HCT116 (cell line): ENCODE results near the gene C5orf24. TPM values are rescaled to one million over a fixed set of nuclear protein-coding genes. Genes with fewer than 3 reads are reported as not detected.

Experiments
- ATAC-seq: fragments of 200-7000 bp; cut with Tn5 transposase; 2 replicates; pipeline ENCODE4 v1.9.1; 2020; ENCODE audit warnings: mild to moderate bottlenecking, moderate library complexity
- BruUV-seq: library from RNA; stranded (reverse); fragments of 400-500 nt; replicated peaks from 2 replicates; lab custom pipeline; 2021; lab: Mats Ljungman, UMichigan
- CTCF ChIA-PET: fragments of 300-600 bp; sonication (Branson Sonifier 250); formaldehyde crosslinking; loops from one replicate; lab custom pipeline; 2021; ENCODE audit warnings: antibody characterized with exemption; lab: Charles Lee
- POLR2A ChIA-PET: fragments of 300-600, 350-600 bp; sonication (Branson Sonifier 250); formaldehyde crosslinking; loops from one replicate; lab custom pipeline; 2021; ENCODE audit warnings: antibody characterized with exemption; lab: Charles Lee
- RAD21 ChIA-PET, 2 experiments: fragments of 300-600 bp; sonication (Branson Sonifier 250); formaldehyde crosslinking; loops; one replicate each; lab custom pipeline; 2023; ENCODE audit warnings: low total read pairs in 2 of 2; ENCODE audit not compliant: uncharacterized antibody in 2 of 2, unreplicated experiment in 2 of 2, low non-redundant PET in 1 of 2; lab: Charles Lee
- DNase-seq: peaks from one replicate; pipeline ENCODE4 v3.0.0-alpha.2; 2010; ENCODE audit warnings: low read depth, low spot score
- H2AFZ ChIP-seq: fragments of 200-600 bp; shearing (Covaris generic), sonication (generic); 2 replicates; pipeline ENCODE4 v1.6.1; 2017; ENCODE audit warnings: low read depth, mixed run types, mixed read lengths, antibody characterized with exemption, low read length; ENCODE audit not compliant: poor library complexity, severe bottlenecking
- H3K27ac ChIP-seq: 2 replicates; pipeline ENCODE4 v1.5.1; 2012; ENCODE audit warnings: low read depth, low read length
- H3K27me3 ChIP-seq: fragments of 200-600 bp; sonication (generic); 2 replicates; pipeline ENCODE4 v1.6.1; 2016; ENCODE audit warnings: mixed run types, low read length, mixed read lengths; ENCODE audit not compliant: insufficient read depth
- H3K36me3 ChIP-seq, 2 experiments: fragments of 200-500 bp in 1 of 2; fragments of 200-600 bp in 1 of 2; sonication (Bioruptor generic) in 1 of 2; sonication (generic) in 1 of 2; 2 replicates each; pipeline versions ENCODE4 v1.5.1 to v1.6.1; 2014 to 2016; ENCODE audit warnings: low read length in 2 of 2, inconsistent platforms in 1 of 2, mixed read lengths in 1 of 2, mixed run types in 1 of 2; ENCODE audit not compliant: insufficient read depth in 2 of 2, control insufficient read depth in 1 of 2
- H3K4me1 ChIP-seq, 2 experiments: fragments of 200-600 bp in 1 of 2; sonication (generic) in 1 of 2; 2 replicates each; pipeline versions ENCODE4 v1.5.1 to v1.6.1; 2012 to 2017; ENCODE audit warnings: low read length in 2 of 2, inconsistent platforms in 1 of 2, mild to moderate bottlenecking in 1 of 2, mixed read lengths in 1 of 2, mixed run types in 1 of 2, moderate library complexity in 1 of 2; ENCODE audit not compliant: insufficient read depth in 2 of 2, control insufficient read depth in 1 of 2
- H3K4me2 ChIP-seq: fragments of 200-600 bp; sonication (generic); 2 replicates; pipeline ENCODE4 v1.6.1; 2017; ENCODE audit warnings: mixed run types, low read length, mixed read lengths
- H3K4me3 ChIP-seq, 2 experiments: fragments of 200-600 bp in 1 of 2; sonication (generic) in 1 of 2; replicated peaks in 1 of 2; 2 replicates each; pipeline ENCODE4 v1.5.1; 2011 to 2016; ENCODE audit warnings: low read length in 2 of 2, control low read depth in 1 of 2, low read depth in 1 of 2, mild to moderate bottlenecking in 1 of 2, mixed read lengths in 1 of 2, mixed run types in 1 of 2
- H3K79me2 ChIP-seq: fragments of 200-600 bp; sonication (generic); 2 replicates; pipeline ENCODE4 v1.6.1; 2017; ENCODE audit warnings: mild to moderate bottlenecking, mixed run types, low read length, moderate library complexity, mixed read lengths; ENCODE audit not compliant: insufficient read depth
- H3K9ac ChIP-seq: fragments of 200-600 bp; sonication (generic); 2 replicates; pipeline ENCODE4 v1.6.1; 2016; ENCODE audit warnings: low read length, mixed read lengths
- H3K9me2 ChIP-seq: fragments of 200-600 bp; sonication (generic), shearing (Covaris generic); 2 replicates; pipeline ENCODE4 v1.6.1; 2017; ENCODE audit warnings: mixed run types, mild to moderate bottlenecking, moderate library complexity; ENCODE audit not compliant: insufficient read depth
- H3K9me3 ChIP-seq, 2 experiments: fragments of 200-500 bp in 1 of 2; fragments of 200-600 bp in 1 of 2; sonication (Bioruptor generic) in 1 of 2; sonication (generic) in 1 of 2; 2 replicates each; pipeline ENCODE4 v1.6.1; 2014 to 2017; ENCODE audit warnings: low read length in 2 of 2, mixed read lengths in 2 of 2, inconsistent platforms in 1 of 2, low read depth in 1 of 2, mild to moderate bottlenecking in 1 of 2, mixed run types in 1 of 2, moderate library complexity in 1 of 2; ENCODE audit not compliant: control insufficient read depth in 1 of 2, insufficient read depth in 1 of 2
- H4K20me1 ChIP-seq: fragments of 200-600 bp; sonication (generic), shearing (Covaris generic); 2 replicates; pipeline ENCODE4 v1.6.1; 2017; ENCODE audit warnings: mixed run types, mild to moderate bottlenecking, moderate library complexity; ENCODE audit not compliant: insufficient read depth
- CBX3 ChIP-seq: IDR thresholded peaks from 2 replicates; pipeline ENCODE4 v1.6.1; 2012; ENCODE audit warnings: low read depth
- EGR1 ChIP-seq: IDR thresholded peaks from 2 replicates; pipeline ENCODE4 v1.6.1; 2012; ENCODE audit warnings: low read depth
- EZH2 ChIP-seq: fragments of 200-600 bp; sonication (generic); IDR thresholded peaks from 2 replicates; pipeline ENCODE4 v1.6.1; 2017; ENCODE audit warnings: antibody characterized with exemption, mixed run types
- JUND ChIP-seq: IDR thresholded peaks from 2 replicates; pipeline ENCODE4 v1.6.1; 2012
- POLR2A ChIP-seq: IDR thresholded peaks from 2 replicates; pipeline ENCODE4 v1.7.0; 2011; ENCODE audit warnings: borderline replicate concordance; ENCODE audit not compliant: insufficient read depth, insufficient read length; ENCODE audit errors: extremely low read depth
- POLR2AphosphoS5 ChIP-seq: IDR thresholded peaks from 2 replicates; pipeline ENCODE4 v1.6.1; 2011; ENCODE audit warnings: mild to moderate bottlenecking, low read depth, low read length, moderate library complexity
- SIN3A ChIP-seq: IDR thresholded peaks from 2 replicates; pipeline ENCODE4 v1.6.1; 2012; ENCODE audit warnings: low read depth
- SP1 ChIP-seq: IDR thresholded peaks from 2 replicates; pipeline ENCODE4 v1.6.1; 2012; ENCODE audit warnings: low read depth
- YY1 ChIP-seq: IDR thresholded peaks from 2 replicates; pipeline ENCODE4 v1.6.1; 2011; ENCODE audit warnings: low read length, low read depth, moderate library complexity, mild to moderate bottlenecking; ENCODE audit not compliant: insufficient replicate concordance; ENCODE audit errors: extremely low read depth
- ZFX ChIP-seq: fragments of 450-650 bp; IDR thresholded peaks from 2 replicates; pipeline ENCODE4 v1.6.1; 2017
- intact Hi-C: fragments of 100-400 bp; cut with micrococcal nuclease; formaldehyde crosslinking; loops from 2 replicates; pipeline ENCODE4 v1.10.0; 2022
- total RNA-seq: library from RNA; stranded (reverse); gene quantifications from one replicate; pipeline ENCODE4 v1.2.1, GENCODE V29; 2021; ENCODE audit not compliant: unreplicated experiment
- TF ChIP-seq, protein P1 (sequence below): IDR thresholded peaks from 2 replicates; pipeline ENCODE4 v1.6.1; 2012
- TF ChIP-seq, protein P2 (sequence below): IDR thresholded peaks from 2 replicates; pipeline ENCODE4 v1.6.1; 2012; ENCODE audit warnings: low read depth
- TF ChIP-seq, protein P3 (sequence below), 3 experiments: fragments of 200-600 bp in 1 of 3; sonication (generic) in 1 of 3; IDR thresholded peaks in 2 of 3; conservative IDR thresholded peaks in 1 of 3; 2 replicates each; pipeline ENCODE4 v1.5.1; 2012 to 2017; ENCODE audit warnings: low read depth in 2 of 3, low read length in 2 of 3, antibody characterized with exemption in 1 of 3, borderline replicate concordance in 1 of 3, control low read depth in 1 of 3, mild to moderate bottlenecking in 1 of 3, mixed read lengths in 1 of 3, mixed run types in 1 of 3, moderate library complexity in 1 of 3; ENCODE audit not compliant: insufficient read depth in 1 of 3
- TF ChIP-seq, protein P4 (sequence below): IDR thresholded peaks from 2 replicates; pipeline ENCODE4 v1.6.1; 2011; ENCODE audit warnings: mild to moderate bottlenecking, low read length, moderate library complexity; ENCODE audit not compliant: insufficient replicate concordance; ENCODE audit errors: extremely low read depth
- TF ChIP-seq, protein P5 (sequence below): IDR thresholded peaks from 2 replicates; pipeline ENCODE4 v1.6.1; 2012

C5orf24 gene
- total RNA-seq, 1 experiment from 2014 or later: 46.9 TPM

DNA sequence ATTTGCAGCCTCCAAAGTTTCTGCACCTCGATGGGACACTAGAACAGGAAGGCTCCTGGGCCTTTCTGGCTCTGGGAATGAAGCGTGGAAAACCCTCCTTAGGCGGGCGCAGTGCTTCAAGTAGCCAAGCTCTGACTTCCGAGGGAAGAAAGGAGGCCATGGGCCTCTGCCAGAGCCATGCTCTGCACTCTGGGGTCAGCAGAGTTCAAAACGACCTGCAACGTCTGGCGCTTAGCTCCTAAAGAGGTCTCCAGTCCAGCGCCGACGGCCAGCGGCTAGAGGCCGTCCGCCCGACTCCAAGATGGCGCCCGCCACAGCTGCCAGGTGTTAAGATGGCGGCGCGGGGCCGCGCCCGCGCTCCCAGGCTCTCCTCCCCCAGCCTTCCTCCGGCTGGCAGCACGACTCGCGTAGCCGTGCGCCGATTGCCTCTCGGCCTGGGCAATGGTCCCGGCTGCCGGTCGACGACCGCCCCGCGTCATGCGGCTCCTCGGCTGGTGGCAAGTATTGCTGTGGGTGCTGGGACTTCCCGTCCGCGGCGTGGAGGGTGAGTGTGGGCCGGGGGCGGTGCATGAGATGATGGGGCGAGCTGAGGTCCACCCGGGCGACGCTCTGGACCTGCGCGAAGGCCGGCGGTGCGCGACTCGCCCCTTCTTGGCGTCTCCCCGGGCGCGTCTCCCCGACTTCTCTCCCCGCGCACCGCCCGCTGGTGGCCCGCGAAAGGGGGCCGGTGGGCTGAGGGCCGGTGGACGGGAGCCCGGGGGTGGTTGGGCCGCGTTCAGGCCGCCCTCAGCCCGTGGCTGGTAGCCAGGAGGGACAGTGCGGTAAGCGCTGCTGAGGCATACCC is 28.4 kb downstream of the C5orf24 start, which contains the start of gene TXNDC15:
Gene TXNDC15, plus strand, starts transcription at position 385 of the 844 bp plus-strand sequence. Its CDS starts 57 bp downstream, at position 442.
- ChIA-PET CTCF (interaction anchor here (1.9 kb wide), 1 partner anchor 31 kb away, joined by 9 read pairs; the partner anchor contains the start of gene PCBD2), POLR2A (interaction anchor here (0.9 to 1.5 kb wide), 5 partner anchors 9 to 30 kb away, joined by 3 to 4 read pairs (median 3); partner anchors contain the start of gene PCBD2), RAD21 (interaction anchor here in 1 of 2 experiments (0.6 kb wide), 1 partner anchor 30 kb away, joined by 3 read pairs; no protein-coding TSS in a partner anchor)
- BruUV-seq: no TSS peak
- Histone ChIP-seq H4K20me1 (no peaks in the 10 kb centered on the region), H3K9me3 (no peaks in the 10 kb centered on the region), H3K27ac (peak within 1 kb of the TSS; percentile 73), H3K4me2 (peak within 1 kb of the TSS; percentile 75), H3K36me3 (no peaks in the 10 kb centered on the region), H3K4me3 (peak within 1 kb of the TSS; percentile 72 to 83), H3K9ac (peak within 1 kb of the TSS; percentile 82), H3K79me2 (peaks cover 6% of the 10 kb centered on the region; the same call in 1 of the 2 replicates), H3K9me2 (no peaks in the 10 kb centered on the region), H2AFZ (peak within 1 kb of the TSS; percentile 86)
- ATAC-seq: peak; percentile 87
- peak; percentile 89 for TF ChIP-seq ZFX
- TF ChIP-seq, protein P1, sequence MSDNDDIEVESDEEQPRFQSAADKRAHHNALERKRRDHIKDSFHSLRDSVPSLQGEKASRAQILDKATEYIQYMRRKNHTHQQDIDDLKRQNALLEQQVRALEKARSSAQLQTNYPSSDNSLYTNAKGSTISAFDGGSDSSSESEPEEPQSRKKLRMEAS: peak; percentile 82
- TF ChIP-seq EZH2: no peak
- TF ChIP-seq JUND: no peak; the same call in 1 of the 2 replicates
- TF ChIP-seq YY1: peak; percentile 100
- peak; percentile 94 for TF ChIP-seq POLR2AphosphoS5
- TF ChIP-seq, protein P2, sequence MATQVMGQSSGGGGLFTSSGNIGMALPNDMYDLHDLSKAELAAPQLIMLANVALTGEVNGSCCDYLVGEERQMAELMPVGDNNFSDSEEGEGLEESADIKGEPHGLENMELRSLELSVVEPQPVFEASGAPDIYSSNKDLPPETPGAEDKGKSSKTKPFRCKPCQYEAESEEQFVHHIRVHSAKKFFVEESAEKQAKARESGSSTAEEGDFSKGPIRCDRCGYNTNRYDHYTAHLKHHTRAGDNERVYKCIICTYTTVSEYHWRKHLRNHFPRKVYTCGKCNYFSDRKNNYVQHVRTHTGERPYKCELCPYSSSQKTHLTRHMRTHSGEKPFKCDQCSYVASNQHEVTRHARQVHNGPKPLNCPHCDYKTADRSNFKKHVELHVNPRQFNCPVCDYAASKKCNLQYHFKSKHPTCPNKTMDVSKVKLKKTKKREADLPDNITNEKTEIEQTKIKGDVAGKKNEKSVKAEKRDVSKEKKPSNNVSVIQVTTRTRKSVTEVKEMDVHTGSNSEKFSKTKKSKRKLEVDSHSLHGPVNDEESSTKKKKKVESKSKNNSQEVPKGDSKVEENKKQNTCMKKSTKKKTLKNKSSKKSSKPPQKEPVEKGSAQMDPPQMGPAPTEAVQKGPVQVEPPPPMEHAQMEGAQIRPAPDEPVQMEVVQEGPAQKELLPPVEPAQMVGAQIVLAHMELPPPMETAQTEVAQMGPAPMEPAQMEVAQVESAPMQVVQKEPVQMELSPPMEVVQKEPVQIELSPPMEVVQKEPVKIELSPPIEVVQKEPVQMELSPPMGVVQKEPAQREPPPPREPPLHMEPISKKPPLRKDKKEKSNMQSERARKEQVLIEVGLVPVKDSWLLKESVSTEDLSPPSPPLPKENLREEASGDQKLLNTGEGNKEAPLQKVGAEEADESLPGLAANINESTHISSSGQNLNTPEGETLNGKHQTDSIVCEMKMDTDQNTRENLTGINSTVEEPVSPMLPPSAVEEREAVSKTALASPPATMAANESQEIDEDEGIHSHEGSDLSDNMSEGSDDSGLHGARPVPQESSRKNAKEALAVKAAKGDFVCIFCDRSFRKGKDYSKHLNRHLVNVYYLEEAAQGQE: no peak
- TF ChIP-seq SP1: no peak; the same call in 1 of the 2 replicates
- TF ChIP-seq, protein P3, sequence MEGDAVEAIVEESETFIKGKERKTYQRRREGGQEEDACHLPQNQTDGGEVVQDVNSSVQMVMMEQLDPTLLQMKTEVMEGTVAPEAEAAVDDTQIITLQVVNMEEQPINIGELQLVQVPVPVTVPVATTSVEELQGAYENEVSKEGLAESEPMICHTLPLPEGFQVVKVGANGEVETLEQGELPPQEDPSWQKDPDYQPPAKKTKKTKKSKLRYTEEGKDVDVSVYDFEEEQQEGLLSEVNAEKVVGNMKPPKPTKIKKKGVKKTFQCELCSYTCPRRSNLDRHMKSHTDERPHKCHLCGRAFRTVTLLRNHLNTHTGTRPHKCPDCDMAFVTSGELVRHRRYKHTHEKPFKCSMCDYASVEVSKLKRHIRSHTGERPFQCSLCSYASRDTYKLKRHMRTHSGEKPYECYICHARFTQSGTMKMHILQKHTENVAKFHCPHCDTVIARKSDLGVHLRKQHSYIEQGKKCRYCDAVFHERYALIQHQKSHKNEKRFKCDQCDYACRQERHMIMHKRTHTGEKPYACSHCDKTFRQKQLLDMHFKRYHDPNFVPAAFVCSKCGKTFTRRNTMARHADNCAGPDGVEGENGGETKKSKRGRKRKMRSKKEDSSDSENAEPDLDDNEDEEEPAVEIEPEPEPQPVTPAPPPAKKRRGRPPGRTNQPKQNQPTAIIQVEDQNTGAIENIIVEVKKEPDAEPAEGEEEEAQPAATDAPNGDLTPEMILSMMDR (IDR thresholded peaks at IDR 0.05 in 2 of 3, conservative IDR thresholded peaks at IDR 0.05 in 1 of 3; ENCODE audit: borderline replicate concordance in 1 of 3, insufficient read depth in 1 of 3, low read depth in 2 of 3, low read length in 2 of 3): no peak
- TF ChIP-seq, protein P4, sequence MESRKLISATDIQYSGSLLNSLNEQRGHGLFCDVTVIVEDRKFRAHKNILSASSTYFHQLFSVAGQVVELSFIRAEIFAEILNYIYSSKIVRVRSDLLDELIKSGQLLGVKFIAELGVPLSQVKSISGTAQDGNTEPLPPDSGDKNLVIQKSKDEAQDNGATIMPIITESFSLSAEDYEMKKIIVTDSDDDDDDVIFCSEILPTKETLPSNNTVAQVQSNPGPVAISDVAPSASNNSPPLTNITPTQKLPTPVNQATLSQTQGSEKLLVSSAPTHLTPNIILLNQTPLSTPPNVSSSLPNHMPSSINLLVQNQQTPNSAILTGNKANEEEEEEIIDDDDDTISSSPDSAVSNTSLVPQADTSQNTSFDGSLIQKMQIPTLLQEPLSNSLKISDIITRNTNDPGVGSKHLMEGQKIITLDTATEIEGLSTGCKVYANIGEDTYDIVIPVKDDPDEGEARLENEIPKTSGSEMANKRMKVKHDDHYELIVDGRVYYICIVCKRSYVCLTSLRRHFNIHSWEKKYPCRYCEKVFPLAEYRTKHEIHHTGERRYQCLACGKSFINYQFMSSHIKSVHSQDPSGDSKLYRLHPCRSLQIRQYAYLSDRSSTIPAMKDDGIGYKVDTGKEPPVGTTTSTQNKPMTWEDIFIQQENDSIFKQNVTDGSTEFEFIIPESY: peak; percentile 23
- 0 out of 2 replicates have a peak, but pooled peaks have one; percentile 6 for TF ChIP-seq CBX3
- peak; percentile 80 for TF ChIP-seq SIN3A
- TF ChIP-seq EGR1: peak; percentile 90
- TF ChIP-seq POLR2A: peak; percentile 74
- TF ChIP-seq, protein P5, sequence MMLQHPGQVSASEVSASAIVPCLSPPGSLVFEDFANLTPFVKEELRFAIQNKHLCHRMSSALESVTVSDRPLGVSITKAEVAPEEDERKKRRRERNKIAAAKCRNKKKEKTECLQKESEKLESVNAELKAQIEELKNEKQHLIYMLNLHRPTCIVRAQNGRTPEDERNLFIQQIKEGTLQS: no peak
- TF ChIP-seq, all 23 proteins: peak for 9
- DNase-seq: peak; percentile 56
- intact Hi-C loops: loop anchor here (2.0 kb wide), 1 partner anchor 31 kb away; the partner anchor contains the start of gene PCBD2
- H3K4me1 ChIP-seq: peaks cover 2 to 16% of the 10 kb centered on the region in 2 experiments; a peak in 3 of 4 replicates
- no peaks in the 10 kb centered on the region for H3K27me3 ChIP-seq
